OCI-LY1 (cell line): ENCODE results near the gene NPFF.

Experiments
- H2AFZ ChIP-seq: fragments of 200-600 bp; sonication (generic), shearing (Covaris generic); 2 replicates; pipeline ENCODE4 v1.6.0; 2014; ENCODE audit warnings: antibody characterized with exemption, mild to moderate bottlenecking, low read length
- H3F3A ChIP-seq: fragments of 200-600 bp; sonication (generic), shearing (Covaris generic); 2 replicates; pipeline ENCODE4 v1.6.0; 2014; ENCODE audit warnings: mild to moderate bottlenecking, antibody characterized with exemption, low read length, moderate library complexity; ENCODE audit not compliant: insufficient read depth
- H3K27ac ChIP-seq: fragments of 200-600 bp; sonication (generic); 2 replicates; pipeline ENCODE4 v1.5.1; 2014; ENCODE audit warnings: low read length, mixed run types, mild to moderate bottlenecking, low read depth; ENCODE audit not compliant: poor library complexity, severe bottlenecking
- H3K27me3 ChIP-seq: fragments of 200-600 bp; sonication (generic); 2 replicates; pipeline ENCODE4 v1.6.0; 2014; ENCODE audit warnings: antibody characterized with exemption, mild to moderate bottlenecking, low read length, moderate library complexity; ENCODE audit not compliant: insufficient read depth
- H3K36me3 ChIP-seq: fragments of 200-600 bp; sonication (generic); 2 replicates; pipeline ENCODE4 v1.6.1; 2014; ENCODE audit warnings: mild to moderate bottlenecking, antibody characterized with exemption, low read length, moderate library complexity, mixed read lengths; ENCODE audit not compliant: insufficient read depth
- H3K4me1 ChIP-seq: fragments of 200-600 bp; sonication (generic); 2 replicates; pipeline ENCODE4 v1.5.1; 2014; ENCODE audit warnings: mild to moderate bottlenecking, low read length, moderate library complexity; ENCODE audit not compliant: insufficient read depth, severe bottlenecking
- H3K4me2 ChIP-seq: fragments of 200-600 bp; sonication (generic), shearing (Covaris generic); 2 replicates; pipeline ENCODE4 v1.6.1; 2014; ENCODE audit warnings: low read length
- H3K4me3 ChIP-seq: fragments of 200-600 bp; sonication (generic); 2 replicates; pipeline ENCODE4 v1.5.1; 2014; ENCODE audit warnings: low read length, low read depth, mild to moderate bottlenecking, mixed read lengths; ENCODE audit not compliant: poor library complexity, severe bottlenecking
- H3K79me2 ChIP-seq: fragments of 200-600 bp; shearing (Covaris generic); 2 replicates; pipeline ENCODE4 v1.6.1; 2016; ENCODE audit warnings: mixed run types, low read length, mixed read lengths; ENCODE audit not compliant: insufficient read depth
- H3K9ac ChIP-seq: fragments of 200-600 bp; sonication (generic), shearing (Covaris generic); 2 replicates; pipeline ENCODE4 v1.6.1; 2014; ENCODE audit warnings: mild to moderate bottlenecking, low read length, mixed read lengths
- H3K9me2 ChIP-seq: fragments of 200-600 bp; sonication (generic), shearing (Covaris generic); 2 replicates; pipeline ENCODE4 v1.6.1; 2014; ENCODE audit warnings: low read depth, mild to moderate bottlenecking, low read length, mixed read lengths
- H3K9me3 ChIP-seq: fragments of 200-600 bp; shearing (Covaris generic); 2 replicates; pipeline ENCODE4 v1.6.1; 2014; ENCODE audit warnings: low read length, mixed read lengths
- H4K20me1 ChIP-seq: fragments of 200-600 bp; sonication (generic), shearing (Covaris generic); 2 replicates; pipeline ENCODE4 v1.6.0; 2016; ENCODE audit warnings: mild to moderate bottlenecking, low read length; ENCODE audit not compliant: insufficient read depth
- EZH2 ChIP-seq: fragments of 200-600 bp; sonication (generic), shearing (Covaris generic); IDR thresholded peaks from 2 replicates; pipeline ENCODE4 v1.8.0; 2017; ENCODE audit warnings: borderline replicate concordance, mixed run types, mild to moderate bottlenecking, antibody characterized with exemption, low read length, moderate library complexity, mixed read lengths
- TF ChIP-seq, protein P1 (sequence below): fragments of 200-600 bp; sonication (generic), shearing (Covaris generic); IDR thresholded peaks from 2 replicates; pipeline ENCODE4 v1.5.1; 2017; ENCODE audit warnings: mild to moderate bottlenecking, antibody characterized with exemption, low read length, moderate library complexity, mixed read lengths

Gene NPFF

DNA sequence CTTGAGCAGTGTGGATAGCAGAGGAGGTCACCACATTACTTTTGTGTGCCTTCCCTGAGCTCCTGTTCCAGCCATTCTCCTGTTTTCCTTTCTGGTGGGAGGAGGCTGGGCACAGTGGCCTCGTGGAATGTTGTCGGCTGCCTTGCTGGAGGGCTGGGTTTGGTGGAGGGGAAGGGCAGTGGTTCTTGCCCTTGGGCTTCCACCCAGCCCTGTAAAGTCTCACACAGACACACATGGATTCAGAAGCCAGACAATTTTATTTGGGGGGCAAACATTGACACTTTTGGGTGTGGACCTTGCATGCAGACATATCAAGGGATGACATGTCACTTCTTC, 866 bp downstream of the NPFF start:
- no peak overlapping the region for H3K4me3 ChIP-seq
- no peaks in the 10 kb centered on the region for H3K9me2 ChIP-seq
- H2AFZ ChIP-seq, result no peak overlapping the region
- no peak overlapping the region for H3K9ac ChIP-seq
- H3K27me3 ChIP-seq, result no peaks in the 10 kb centered on the region
- no peak overlapping the region for H3K27ac ChIP-seq
- H3K9me3 ChIP-seq, result no peaks in the 10 kb centered on the region
- no peaks in the 10 kb centered on the region for H4K20me1 ChIP-seq
- TF ChIP-seq, protein P1, sequence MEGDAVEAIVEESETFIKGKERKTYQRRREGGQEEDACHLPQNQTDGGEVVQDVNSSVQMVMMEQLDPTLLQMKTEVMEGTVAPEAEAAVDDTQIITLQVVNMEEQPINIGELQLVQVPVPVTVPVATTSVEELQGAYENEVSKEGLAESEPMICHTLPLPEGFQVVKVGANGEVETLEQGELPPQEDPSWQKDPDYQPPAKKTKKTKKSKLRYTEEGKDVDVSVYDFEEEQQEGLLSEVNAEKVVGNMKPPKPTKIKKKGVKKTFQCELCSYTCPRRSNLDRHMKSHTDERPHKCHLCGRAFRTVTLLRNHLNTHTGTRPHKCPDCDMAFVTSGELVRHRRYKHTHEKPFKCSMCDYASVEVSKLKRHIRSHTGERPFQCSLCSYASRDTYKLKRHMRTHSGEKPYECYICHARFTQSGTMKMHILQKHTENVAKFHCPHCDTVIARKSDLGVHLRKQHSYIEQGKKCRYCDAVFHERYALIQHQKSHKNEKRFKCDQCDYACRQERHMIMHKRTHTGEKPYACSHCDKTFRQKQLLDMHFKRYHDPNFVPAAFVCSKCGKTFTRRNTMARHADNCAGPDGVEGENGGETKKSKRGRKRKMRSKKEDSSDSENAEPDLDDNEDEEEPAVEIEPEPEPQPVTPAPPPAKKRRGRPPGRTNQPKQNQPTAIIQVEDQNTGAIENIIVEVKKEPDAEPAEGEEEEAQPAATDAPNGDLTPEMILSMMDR, result no peak
- no peaks in the 10 kb centered on the region for H3F3A ChIP-seq
- no peak overlapping the region for H3K4me2 ChIP-seq
- peaks cover 15% of the 10 kb centered on the region for H3K4me1 ChIP-seq
- peaks cover 7% of the 10 kb centered on the region; the same call in 1 of the 2 replicates for H3K79me2 ChIP-seq
- peaks cover 40% of the 10 kb centered on the region; the same call in 1 of the 2 replicates for H3K36me3 ChIP-seq

DNA sequence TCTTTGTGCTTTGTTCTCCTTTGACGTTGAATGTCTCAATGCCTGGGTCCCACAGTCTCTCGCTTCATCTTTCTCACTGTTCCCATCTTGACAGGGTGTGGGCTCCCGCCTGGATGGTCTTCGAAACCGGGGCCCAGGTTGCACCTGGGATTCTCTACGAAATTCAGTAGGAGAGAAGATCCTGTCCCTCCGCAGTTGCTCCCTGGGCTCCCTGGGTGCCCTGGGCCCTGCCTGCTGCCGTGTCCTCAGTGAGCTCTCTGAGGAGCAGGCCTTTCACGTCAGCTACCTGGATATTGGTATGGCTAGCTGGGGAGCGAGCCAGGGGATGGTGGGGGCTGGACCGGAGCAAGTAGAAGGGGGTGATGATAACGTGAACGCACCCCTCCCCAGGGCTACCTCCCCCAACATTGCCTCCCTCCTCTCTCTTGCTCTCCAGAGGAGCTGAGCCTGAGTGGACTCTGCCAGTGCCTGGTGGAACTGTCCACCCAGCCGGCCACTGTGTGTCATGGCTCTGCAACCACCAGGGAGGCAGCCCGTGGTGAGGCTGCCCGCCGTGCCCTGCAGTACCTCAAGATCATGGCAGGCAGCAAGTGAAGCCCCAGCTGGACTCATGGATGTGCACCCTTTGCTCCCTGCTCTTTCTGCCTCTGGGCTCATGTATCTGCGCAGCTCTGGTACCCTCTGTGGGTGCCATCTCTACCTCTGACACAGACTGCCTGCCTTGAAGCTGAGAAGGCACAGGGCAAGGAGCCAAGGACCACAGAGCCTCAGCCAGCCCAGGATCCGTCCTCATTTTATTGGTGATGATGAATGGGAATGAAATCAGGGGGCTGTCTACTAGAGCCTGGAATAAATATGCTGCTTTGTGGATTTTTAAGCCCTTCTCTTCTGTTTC, 1.5 kb downstream of the NPFF start:
- Histone ChIP-seq H3F3A (no peaks in the 10 kb centered on the region), H2AFZ (no peak overlapping the region), H3K36me3 (peaks cover 38% of the 10 kb centered on the region; the same call in 1 of the 2 replicates), H3K4me2 (no peak overlapping the region), H3K27ac (no peak overlapping the region), H4K20me1 (no peaks in the 10 kb centered on the region), H3K4me3 (no peak overlapping the region), H3K9ac (no peak overlapping the region), H3K79me2 (peaks cover 7% of the 10 kb centered on the region; the same call in 1 of the 2 replicates), H3K9me3 (no peaks in the 10 kb centered on the region), H3K27me3 (no peaks in the 10 kb centered on the region), H3K4me1 (peaks cover 15% of the 10 kb centered on the region), H3K9me2 (no peaks in the 10 kb centered on the region)
- TF ChIP-seq, protein P1, result no peak
- TF ChIP-seq EZH2, result no peak

DNA sequence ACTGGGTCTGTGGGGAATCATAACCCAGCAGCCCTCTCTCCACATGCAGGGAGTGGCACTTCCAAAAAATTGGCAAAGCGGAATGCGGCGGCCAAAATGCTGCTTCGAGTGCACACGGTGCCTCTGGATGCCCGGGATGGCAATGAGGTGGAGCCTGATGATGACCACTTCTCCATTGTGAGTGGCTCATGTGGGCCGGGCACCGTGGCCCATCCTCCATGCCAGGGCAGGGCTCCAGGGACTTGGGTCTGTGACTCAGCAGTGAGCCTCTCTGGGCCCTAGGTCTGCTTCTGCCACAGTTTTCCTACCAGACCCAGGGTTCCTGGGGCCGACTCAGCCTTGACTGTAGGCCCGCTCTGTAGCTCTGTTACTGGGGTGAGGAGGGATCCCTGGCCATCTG, 2.2 kb downstream of the NPFF start:
- Histone ChIP-seq H3K27me3 (no peaks in the 10 kb centered on the region), H3K4me1 (peaks cover 19% of the 10 kb centered on the region), H3K4me3 (no peak overlapping the region), H4K20me1 (no peaks in the 10 kb centered on the region), H3K79me2 (peaks cover 7% of the 10 kb centered on the region; the same call in 1 of the 2 replicates), H3K4me2 (no peak overlapping the region), H2AFZ (no peak overlapping the region), H3K36me3 (peaks cover 33% of the 10 kb centered on the region; the same call in 1 of the 2 replicates), H3K27ac (no peak overlapping the region), H3K9me3 (no peaks in the 10 kb centered on the region), H3F3A (no peaks in the 10 kb centered on the region), H3K9ac (no peak overlapping the region), H3K9me2 (no peaks in the 10 kb centered on the region)
- TF ChIP-seq, protein P1, result no peak
- TF ChIP-seq EZH2, result no peak
